HCT116 (cell line): Measurements from ENCODE around the gene CDON.

ENCODE experiments used
- ATF3 ChIP-seq: IDR thresholded peaks from 2 replicates; pipeline ENCODE4 v1.6.1; 2012
- ELF1 ChIP-seq: IDR thresholded peaks from 2 replicates; pipeline ENCODE4 v1.6.1; 2012; ENCODE audit warnings: low read depth, borderline replicate concordance
- EZH2 ChIP-seq: fragments of 200-600 bp; sonication (generic); IDR thresholded peaks from 2 replicates; pipeline ENCODE4 v1.6.1; 2017; ENCODE audit warnings: antibody characterized with exemption, mixed run types
- EZH2phosphoT487 ChIP-seq: fragments of 200-600 bp; IDR thresholded peaks from 2 replicates; pipeline ENCODE4 v1.6.1; 2018; ENCODE audit warnings: antibody characterized with exemption, borderline replicate concordance
- FOSL1 ChIP-seq: IDR thresholded peaks from 2 replicates; pipeline ENCODE4 v1.6.1; 2012; ENCODE audit warnings: low read depth
- JUND ChIP-seq: IDR thresholded peaks from 2 replicates; pipeline ENCODE4 v1.6.1; 2012
- POLR2A ChIP-seq: IDR thresholded peaks from 2 replicates; pipeline ENCODE4 v1.7.0; 2011; ENCODE audit warnings: borderline replicate concordance; ENCODE audit not compliant: insufficient read depth, insufficient read length; ENCODE audit errors: extremely low read depth
- POLR2AphosphoS5 ChIP-seq: IDR thresholded peaks from 2 replicates; pipeline ENCODE4 v1.6.1; 2011; ENCODE audit warnings: mild to moderate bottlenecking, low read depth, low read length, moderate library complexity
- SIN3A ChIP-seq: IDR thresholded peaks from 2 replicates; pipeline ENCODE4 v1.6.1; 2012; ENCODE audit warnings: low read depth
- SRF ChIP-seq: IDR thresholded peaks from 2 replicates; pipeline ENCODE4 v1.6.1; 2012; ENCODE audit warnings: low read depth
- ZFX ChIP-seq: fragments of 450-650 bp; IDR thresholded peaks from 2 replicates; pipeline ENCODE4 v1.6.1; 2017
- TF ChIP-seq, protein P1 (sequence below), 3 experiments: fragments of 200-600 bp in 1 of 3; sonication (generic) in 1 of 3; IDR thresholded peaks in 2 of 3; conservative IDR thresholded peaks in 1 of 3; 2 replicates each; pipeline ENCODE4 v1.5.1; 2012 to 2017; ENCODE audit warnings: low read depth in 2 of 3, low read length in 2 of 3, antibody characterized with exemption in 1 of 3, borderline replicate concordance in 1 of 3, control low read depth in 1 of 3, mild to moderate bottlenecking in 1 of 3, mixed read lengths in 1 of 3, mixed run types in 1 of 3, moderate library complexity in 1 of 3; ENCODE audit not compliant: insufficient read depth in 1 of 3
- TF ChIP-seq, protein P2 (sequence below): IDR thresholded peaks from 2 replicates; pipeline ENCODE4 v1.6.1; 2012; ENCODE audit warnings: low read depth

- TF ChIP-seq ZFX (no peak), POLR2AphosphoS5 (no peak), JUND (no peak), POLR2A (no peak), SIN3A (no peak), SRF (no peak), ATF3 (no peak), EZH2phosphoT487 (no peak), EZH2 (no peak), FOSL1 (no peak), ELF1 (no peak)
- TF ChIP-seq, protein P1, sequence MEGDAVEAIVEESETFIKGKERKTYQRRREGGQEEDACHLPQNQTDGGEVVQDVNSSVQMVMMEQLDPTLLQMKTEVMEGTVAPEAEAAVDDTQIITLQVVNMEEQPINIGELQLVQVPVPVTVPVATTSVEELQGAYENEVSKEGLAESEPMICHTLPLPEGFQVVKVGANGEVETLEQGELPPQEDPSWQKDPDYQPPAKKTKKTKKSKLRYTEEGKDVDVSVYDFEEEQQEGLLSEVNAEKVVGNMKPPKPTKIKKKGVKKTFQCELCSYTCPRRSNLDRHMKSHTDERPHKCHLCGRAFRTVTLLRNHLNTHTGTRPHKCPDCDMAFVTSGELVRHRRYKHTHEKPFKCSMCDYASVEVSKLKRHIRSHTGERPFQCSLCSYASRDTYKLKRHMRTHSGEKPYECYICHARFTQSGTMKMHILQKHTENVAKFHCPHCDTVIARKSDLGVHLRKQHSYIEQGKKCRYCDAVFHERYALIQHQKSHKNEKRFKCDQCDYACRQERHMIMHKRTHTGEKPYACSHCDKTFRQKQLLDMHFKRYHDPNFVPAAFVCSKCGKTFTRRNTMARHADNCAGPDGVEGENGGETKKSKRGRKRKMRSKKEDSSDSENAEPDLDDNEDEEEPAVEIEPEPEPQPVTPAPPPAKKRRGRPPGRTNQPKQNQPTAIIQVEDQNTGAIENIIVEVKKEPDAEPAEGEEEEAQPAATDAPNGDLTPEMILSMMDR (IDR thresholded peaks at IDR 0.05 in 2 of 3, conservative IDR thresholded peaks at IDR 0.05 in 1 of 3; ENCODE audit: borderline replicate concordance in 1 of 3, insufficient read depth in 1 of 3, low read depth in 2 of 3, low read length in 2 of 3): no peak
- TF ChIP-seq, protein P2, sequence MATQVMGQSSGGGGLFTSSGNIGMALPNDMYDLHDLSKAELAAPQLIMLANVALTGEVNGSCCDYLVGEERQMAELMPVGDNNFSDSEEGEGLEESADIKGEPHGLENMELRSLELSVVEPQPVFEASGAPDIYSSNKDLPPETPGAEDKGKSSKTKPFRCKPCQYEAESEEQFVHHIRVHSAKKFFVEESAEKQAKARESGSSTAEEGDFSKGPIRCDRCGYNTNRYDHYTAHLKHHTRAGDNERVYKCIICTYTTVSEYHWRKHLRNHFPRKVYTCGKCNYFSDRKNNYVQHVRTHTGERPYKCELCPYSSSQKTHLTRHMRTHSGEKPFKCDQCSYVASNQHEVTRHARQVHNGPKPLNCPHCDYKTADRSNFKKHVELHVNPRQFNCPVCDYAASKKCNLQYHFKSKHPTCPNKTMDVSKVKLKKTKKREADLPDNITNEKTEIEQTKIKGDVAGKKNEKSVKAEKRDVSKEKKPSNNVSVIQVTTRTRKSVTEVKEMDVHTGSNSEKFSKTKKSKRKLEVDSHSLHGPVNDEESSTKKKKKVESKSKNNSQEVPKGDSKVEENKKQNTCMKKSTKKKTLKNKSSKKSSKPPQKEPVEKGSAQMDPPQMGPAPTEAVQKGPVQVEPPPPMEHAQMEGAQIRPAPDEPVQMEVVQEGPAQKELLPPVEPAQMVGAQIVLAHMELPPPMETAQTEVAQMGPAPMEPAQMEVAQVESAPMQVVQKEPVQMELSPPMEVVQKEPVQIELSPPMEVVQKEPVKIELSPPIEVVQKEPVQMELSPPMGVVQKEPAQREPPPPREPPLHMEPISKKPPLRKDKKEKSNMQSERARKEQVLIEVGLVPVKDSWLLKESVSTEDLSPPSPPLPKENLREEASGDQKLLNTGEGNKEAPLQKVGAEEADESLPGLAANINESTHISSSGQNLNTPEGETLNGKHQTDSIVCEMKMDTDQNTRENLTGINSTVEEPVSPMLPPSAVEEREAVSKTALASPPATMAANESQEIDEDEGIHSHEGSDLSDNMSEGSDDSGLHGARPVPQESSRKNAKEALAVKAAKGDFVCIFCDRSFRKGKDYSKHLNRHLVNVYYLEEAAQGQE: no peak
These were observed 72.4 kb downstream of the CDON start for GRCh38 chr11:125990244-125990643.
